ENCODE measurements around the gene MIGA2.

DNA sequence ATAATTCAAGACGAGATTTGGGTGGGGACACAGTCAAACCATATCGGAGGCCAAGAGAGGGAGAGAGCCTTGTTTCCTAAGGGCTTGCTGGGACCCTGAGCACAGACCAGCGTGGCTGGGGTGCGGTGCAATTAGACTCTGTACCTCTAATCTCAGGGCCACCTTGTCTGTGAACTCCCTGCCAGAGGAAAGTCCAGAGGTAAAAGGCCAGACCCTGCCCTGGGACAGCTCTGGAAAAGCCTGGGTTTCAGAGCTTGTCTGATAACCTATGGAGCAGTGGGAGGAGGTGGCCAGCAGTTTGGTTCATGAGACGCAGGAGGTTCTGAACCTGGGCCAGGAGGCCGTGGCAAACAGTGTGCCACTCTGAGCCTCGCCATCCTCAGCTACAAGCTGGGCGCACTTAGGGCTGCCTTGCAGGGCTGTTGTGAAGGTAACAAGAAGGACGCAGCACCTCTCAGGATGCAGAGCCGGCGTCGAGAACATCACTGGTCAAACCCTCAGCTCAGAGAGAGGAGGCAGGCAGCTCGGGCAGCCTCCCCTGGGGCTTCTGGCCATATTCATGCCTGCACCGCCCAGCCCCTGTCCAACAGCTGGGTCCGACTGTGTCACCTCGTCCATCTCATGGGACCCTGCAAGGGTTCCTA lies 39.7 kb downstream of the MIGA2 start:
- TF ChIP-seq EHMT2 (IDR thresholded peaks at IDR 0.05; ENCODE audit: low read depth) (no peak), POLR2A (IDR thresholded peaks at IDR 0.05; ENCODE audit: low read length) (no peak), JUN (IDR thresholded peaks at IDR 0.05) (no peak), CEBPB (IDR thresholded peaks at IDR 0.05) (no peak), EP300 (IDR thresholded peaks at IDR 0.05) (no peak), RAD21 (conservative IDR thresholded peaks at IDR 0.05 in 1 of 2, IDR thresholded peaks at IDR 0.05 in 1 of 2) (no peak), ESRRA (IDR thresholded peaks at IDR 0.05; ENCODE audit: borderline replicate concordance, low read length) (no peak), NPAS2 (CRISPR knock-in tag; IDR thresholded peaks at IDR 0.05; ENCODE audit: borderline replicate concordance) (no peak), KDM1A (IDR thresholded peaks at IDR 0.05; ENCODE audit: low read depth) (no peak)
- TF ChIP-seq, protein P1, sequence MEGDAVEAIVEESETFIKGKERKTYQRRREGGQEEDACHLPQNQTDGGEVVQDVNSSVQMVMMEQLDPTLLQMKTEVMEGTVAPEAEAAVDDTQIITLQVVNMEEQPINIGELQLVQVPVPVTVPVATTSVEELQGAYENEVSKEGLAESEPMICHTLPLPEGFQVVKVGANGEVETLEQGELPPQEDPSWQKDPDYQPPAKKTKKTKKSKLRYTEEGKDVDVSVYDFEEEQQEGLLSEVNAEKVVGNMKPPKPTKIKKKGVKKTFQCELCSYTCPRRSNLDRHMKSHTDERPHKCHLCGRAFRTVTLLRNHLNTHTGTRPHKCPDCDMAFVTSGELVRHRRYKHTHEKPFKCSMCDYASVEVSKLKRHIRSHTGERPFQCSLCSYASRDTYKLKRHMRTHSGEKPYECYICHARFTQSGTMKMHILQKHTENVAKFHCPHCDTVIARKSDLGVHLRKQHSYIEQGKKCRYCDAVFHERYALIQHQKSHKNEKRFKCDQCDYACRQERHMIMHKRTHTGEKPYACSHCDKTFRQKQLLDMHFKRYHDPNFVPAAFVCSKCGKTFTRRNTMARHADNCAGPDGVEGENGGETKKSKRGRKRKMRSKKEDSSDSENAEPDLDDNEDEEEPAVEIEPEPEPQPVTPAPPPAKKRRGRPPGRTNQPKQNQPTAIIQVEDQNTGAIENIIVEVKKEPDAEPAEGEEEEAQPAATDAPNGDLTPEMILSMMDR (IDR thresholded peaks at IDR 0.05) = no peak
- TF ChIP-seq, protein P2, sequence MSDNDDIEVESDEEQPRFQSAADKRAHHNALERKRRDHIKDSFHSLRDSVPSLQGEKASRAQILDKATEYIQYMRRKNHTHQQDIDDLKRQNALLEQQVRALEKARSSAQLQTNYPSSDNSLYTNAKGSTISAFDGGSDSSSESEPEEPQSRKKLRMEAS (IDR thresholded peaks at IDR 0.05) = no peak

All from A549 (cell line).